ENCODE measurements around the gene ABCB6.

Gene ABCB6

DNA sequence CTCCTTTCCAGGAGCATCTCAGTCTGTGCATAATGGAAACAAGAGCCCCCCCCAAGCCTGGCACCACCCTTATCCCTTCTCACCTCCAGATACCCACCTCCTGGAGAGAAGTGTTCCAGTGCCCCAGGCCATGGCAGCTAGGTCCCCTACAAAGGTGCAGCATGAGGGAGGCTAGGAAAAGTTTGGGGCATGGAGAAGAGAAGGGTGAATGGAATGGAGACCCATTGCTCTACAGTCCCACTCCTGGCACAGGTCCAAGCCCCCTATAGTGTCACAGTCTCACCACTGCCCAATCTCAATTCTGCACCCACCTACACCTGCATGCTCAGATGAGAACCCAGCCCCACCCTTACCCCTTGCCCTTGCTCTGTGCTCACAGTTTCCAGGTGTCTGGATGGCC is 49.8 kb downstream of the ABCB6 start:
- no peak for DNase-seq (ENCODE audit: low read depth in 2 of 2)

DNA sequence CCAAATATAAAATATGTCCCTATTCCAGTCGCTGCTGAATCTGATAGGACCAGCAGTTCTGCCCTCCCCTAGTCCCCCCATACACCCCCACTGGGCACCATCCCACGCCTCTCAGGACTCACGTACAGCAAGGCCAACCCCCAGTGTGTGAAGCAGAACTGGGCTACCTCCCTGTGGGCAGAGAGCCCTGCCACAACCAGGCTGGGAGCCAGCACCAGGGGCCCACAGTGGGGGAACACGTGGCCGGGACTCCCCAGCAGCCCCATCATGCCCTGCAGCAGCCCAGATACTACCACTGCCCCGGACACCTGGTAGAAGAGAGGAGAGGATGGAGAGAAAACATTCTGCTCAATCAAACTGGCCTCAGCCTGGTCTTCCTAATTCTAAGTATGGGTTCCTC is 50.2 kb downstream of the ABCB6 start:
- DNase-seq (ENCODE audit: low read depth in 2 of 2), result no peak

DNA sequence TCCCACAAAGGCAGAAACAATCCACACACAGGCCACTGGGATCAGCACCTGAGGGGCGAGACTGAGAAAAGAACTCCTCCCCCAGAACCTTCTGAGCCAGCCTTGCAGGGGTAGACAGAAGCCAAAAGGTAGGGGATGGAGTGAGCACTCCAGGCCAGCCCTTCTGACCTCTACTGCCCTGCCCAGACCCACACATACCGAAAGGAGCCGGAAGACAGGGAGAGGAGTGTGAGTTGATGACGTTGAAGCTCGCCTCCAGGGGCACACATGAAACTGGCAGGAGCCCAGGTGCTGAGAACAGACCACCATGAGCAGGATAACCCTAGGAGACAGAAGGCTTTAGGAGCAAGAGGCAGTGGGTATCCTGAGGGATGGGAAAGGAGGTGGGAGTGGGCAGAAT is 50.8 kb downstream of the ABCB6 start:
- no peak for DNase-seq (ENCODE audit: low read depth in 2 of 2)

DNA sequence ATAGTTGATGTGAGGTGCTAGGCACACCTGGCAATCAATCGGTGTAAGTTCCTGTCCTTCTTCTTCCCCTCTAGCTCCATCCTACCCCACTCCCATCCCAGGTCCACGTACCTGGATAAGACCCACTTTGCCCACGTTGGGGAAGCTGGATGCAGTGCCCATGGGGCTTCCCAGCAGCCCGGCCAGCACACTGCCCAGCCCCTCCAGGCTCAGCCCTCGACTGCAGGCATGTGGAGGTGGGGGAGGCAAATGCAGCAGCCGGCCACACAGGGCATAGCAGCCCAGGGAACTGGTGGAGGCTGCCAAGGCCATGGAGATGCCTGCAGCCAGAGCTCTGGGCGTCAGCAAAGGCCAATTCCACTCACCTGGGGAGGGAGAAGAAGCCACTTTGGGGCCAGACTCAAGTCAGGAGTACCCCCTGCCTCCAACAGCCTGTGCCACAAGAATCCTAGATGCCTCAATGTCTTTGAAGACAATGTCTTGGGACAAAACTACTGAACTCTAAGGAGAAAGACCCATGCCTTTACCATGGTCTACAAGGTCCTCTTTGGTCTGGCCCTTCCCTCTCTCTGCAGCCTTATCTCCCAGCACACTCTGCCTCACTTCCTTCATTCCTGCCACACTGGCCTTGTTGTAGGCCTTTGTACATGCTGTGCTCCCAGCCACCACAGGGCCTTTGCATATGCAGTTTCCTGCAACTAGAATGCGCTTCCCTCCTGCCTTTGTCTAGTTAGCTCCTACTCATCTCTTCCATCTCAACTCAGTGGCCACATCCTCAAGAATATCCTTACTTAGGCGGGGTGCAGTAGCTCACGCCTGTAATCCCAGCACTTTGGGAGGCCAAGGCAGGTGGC is 53.5 kb downstream of the ABCB6 start:
- no peak for DNase-seq (ENCODE audit: low read depth in 2 of 2)

DNA sequence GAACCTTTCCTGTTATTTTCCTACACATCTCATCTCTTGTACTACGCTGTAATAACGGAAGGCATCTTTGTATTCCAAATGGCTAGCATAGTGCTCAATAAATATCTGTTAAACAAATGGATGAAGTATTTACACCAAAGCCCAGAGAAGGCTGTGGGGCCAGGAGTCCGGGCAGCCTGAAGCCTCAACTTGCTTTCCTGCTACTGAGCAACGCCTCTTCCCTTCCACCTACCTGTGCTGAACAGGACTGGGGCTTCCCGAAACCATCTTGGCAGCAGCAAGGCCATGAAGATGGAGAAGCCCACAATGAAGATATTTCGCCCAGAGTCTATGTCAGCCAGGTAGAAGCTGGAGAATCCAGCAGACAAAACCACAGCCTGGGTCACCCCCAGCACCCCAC is 55.6 kb downstream of the ABCB6 start:
- DNase-seq (ENCODE audit: low read depth in 2 of 2), result no peak

DNA sequence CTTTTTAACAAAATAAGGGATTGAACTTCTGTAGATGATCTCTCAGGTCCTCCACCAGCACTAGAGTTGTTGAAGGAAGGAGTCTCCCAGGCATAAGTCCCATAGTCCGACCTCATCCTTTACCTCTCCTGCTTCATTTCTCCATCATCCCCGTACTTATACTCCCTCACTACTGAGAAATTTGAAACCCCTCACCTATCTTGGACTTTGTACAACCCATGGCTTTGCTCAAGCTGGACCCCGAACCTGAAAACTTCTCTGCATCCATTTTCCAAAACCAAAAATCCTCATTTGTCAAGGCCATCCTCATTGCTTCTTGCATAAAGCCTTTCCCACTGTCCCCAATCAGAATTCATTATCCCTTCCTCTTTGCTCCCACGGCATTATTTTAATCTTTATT is 57.7 kb downstream of the ABCB6 start:
- no peak for DNase-seq (ENCODE audit: low read depth in 2 of 2)

DNA sequence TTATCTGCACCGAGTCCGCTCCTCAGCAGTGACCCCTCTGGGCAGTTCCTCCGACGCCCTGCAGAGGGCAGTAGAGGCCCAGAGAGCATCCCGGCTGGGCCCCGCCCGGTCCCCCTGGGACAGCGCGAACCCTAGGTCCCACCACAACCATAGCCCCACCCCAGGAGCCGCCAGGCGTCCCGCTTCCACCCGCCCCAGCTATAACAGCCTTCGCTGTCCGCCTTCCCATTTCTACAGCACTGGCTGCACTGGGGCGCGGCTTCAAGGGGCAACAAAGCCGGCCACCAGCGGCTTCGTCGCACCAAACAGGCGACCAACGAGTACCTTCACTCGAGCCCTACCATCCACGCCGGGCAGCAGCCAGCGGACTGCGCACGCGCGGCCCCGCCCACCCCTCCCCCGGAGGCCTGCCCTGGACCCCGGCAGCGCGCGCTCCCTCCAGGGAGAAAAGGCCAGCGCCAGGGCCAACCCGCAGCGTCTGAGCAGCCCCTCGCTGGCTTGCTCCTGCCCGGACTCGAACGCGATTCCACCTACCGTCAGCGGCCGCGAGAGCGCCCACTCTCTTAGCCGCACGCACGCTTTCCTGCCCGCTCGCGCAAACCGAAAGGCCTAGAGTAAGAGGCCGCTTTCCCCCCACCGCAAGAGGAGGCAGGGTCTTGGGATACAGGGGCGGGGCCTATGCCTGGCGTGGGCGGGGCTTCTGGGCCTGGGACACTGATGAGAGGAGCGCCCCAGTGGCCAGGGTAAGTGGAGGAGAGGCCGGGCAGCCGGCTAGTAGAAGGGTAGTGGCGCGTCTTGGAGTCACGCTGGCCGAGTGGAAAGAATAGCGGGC is 58.4 kb downstream of the ABCB6 start, which contains the start of gene NHEJ1:
NHEJ1 (minus strand) TSS at position 630 of the 832 bp plus-strand sequence. CDS start 2,453 bp downstream, outside the sequence.
- DNase-seq (ENCODE audit: low read depth in 2 of 2), result peak; percentile 93 to 94

Measured in stimulated activated CD8-positive, alpha-beta memory T cell treated with anti-CD3 and anti-CD28 coated beads, Interleukin-2, amount 100 ng/mL, for 48 hours (primary cell).